HG03521 (cell line): ENCODE results near the gene OAS3.
"Not testable (repeated sequence)": the region's sequence is repeated elsewhere in the genome, so short reads cannot be mapped to it uniquely, and the experiment has no call there.

Source experiments
- ATAC-seq: cut with Tn5 transposase; IDR thresholded peaks from one replicate; pipeline ENCODE4 v1.9.1; 2021; ENCODE audit warnings: mild to moderate bottlenecking, moderate library complexity; ENCODE audit not compliant: unreplicated experiment

OAS3 gene

DNA sequence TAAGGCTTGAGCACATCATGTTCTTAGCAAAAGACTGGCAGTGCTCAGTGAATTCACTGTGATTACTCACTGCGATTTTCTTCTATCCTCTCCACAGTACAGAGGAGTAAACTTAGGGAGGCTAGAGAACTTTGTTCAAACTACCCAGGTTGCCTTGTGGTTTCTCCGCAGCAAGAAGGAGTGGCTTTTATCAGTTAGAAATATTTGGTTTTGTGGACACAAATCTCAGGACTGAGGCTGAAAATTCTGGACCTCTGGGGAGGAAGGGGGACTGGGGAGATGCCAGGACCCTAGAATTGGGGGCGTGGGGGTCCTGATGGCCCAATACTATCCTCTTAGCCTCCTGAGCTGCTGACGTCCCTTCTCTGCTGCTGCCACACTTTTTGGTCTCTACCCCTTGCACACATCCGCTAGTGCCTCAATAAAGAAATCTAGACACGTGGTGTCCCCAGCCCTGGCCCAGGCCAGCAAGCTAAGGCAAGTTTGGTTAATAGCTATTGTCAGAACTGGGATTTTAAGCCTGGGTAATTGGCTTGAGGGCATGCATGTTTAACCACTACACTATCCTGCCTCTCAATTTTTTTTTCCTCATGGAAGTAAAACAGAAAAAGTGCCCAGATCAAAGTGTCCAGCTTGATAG, 40.9 kb downstream of the OAS3 start:
- ATAC-seq: no peak

- ATAC-seq: no peak
These were observed 42.4 kb downstream of the OAS3 start for GRCh38 chr12:112980491-112981158.

- ATAC-seq: no peak
These were observed 47.5 kb downstream of the OAS3 start for GRCh38 chr12:112985642-112986290.

- no peak for ATAC-seq
These were observed 48.1 kb downstream of the OAS3 start for GRCh38 chr12:112986291-112986800.

GRCh38 chr12:112987561-112987960, 49.3 kb downstream of the OAS3 start:
- no peak for ATAC-seq

DNA sequence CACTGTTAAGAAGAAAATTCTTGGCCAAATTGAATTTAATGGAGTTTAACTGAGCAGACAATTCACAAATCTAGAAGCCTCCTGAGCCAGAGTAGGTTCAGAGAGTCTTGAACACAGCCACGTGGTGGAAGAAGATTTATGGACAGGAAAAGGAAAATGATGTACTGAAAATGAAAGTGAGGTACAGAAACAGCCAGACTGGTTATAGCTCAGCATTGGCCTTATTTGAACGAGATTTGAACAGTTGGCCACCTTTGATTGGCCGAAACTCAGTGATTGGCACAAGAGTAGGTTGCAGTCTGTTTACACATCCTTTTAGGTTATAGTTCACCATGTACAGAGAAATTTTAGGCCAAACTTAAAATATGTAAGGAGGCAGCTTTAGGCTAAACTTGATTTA, 50.0 kb downstream of the OAS3 start:
- ATAC-seq: no peak

DNA sequence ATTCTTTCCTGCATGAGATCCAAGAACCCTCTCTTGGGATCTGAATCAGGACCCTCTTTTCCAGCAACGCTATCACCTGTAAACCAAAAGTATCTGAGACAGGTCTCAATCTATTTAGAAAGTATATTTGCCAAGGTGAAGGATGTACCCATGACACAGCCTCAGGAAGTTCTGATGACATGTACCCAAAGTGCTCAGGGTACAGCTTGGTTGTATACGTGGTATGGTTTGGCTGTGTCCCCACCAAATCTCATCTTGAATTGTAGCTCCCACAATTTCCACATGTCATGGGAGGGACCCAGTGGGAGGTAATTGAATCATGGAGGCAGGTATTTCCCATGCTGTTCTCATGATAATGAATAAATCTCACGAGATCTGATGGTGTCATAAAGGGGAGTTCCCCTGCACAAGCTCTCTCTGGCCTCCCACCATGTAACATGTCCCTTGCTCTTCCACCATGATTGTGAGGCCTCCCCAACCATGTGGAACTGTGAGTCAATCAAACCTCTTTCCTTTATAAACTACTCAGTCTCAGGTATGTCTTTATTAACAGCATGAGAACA, 50.6 kb downstream of the OAS3 start:
- not testable (repeated sequence) for ATAC-seq

- no peak for ATAC-seq
These were observed 51.5 kb downstream of the OAS3 start for GRCh38 chr12:112989806-112990205.

DNA sequence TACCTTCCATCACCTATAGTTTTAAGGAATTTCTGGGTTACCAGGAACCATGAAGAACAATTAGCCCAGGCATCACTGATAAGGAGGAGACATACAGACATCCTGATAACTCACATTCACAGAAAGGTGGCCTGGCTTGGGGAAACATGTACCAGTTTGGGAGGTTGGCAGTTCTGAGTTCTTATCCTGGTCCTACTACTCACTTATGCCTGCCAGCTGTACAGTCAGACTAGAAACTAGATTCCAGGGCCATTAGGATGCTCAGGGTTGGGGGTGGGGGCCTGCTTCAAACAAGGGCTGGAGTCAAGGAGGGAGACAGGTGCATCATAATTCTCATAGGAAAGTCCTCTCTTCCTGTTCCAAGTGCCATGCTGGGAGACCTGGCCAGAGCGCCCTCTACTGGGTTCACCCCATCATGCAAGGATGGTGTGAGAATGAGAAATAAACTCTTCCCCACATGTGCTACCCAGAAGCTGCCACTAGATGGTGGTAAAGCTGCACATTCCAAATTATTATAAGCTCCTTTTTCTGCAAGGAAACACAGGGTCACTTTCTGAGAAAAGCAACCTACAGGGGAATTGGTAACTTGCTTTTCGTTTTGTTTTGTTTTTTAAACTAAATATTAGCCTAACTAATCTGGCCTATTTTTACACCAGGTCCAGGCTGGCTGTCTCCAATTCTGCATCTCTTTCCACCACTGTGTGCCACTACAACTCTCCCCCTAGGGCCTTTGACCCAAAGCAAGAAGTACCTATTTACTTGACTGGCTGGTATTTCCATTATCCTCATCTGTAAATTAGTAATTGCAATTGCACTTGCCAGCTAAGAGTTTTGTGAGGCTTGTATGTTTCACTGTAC, 54.5 kb downstream of the OAS3 start:
- ATAC-seq: no peak

DNA sequence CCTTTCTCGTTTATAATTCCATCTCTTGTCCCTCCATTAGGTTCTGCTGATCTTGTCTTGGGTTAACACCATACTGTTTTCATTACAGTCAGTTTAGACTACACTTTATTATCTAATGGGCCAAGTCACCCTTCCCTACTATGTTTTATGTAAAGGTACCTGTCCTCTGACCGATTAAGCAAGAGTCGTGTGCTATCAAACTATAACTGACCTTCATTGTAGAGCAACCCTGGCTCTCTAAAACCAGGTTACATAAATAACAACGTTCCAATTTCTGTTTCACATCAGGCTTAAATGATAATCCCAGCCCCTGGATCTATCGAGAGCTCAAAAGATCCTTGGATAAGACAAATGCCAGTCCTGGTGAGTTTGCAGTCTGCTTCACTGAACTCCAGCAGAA, 56.7 kb downstream of the OAS3 start:
- no peak for ATAC-seq

DNA sequence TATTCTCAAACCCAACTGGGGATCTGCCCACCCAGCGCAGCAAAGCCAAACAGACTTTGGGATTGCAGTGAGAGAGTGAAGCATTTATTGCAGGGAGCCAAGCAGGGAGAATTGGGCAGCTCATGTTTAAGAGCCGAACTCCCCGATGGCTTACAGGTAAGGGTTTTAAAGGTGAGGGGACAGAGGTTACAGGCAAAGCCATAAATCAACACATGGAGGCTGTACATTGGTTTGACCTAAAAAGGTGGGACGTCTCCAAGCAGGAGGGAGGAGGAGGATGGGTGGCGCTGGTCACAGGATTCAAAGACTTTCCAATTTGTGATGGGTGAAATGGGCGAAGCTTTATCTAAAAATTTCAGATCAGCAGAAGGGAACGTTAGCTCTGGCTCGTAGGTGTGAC, 58.2 kb downstream of the OAS3 start:
- ATAC-seq: no peak

GRCh38 chr12:112997506-112997905, 59.2 kb downstream of the OAS3 start:
- no peak for ATAC-seq

DNA sequence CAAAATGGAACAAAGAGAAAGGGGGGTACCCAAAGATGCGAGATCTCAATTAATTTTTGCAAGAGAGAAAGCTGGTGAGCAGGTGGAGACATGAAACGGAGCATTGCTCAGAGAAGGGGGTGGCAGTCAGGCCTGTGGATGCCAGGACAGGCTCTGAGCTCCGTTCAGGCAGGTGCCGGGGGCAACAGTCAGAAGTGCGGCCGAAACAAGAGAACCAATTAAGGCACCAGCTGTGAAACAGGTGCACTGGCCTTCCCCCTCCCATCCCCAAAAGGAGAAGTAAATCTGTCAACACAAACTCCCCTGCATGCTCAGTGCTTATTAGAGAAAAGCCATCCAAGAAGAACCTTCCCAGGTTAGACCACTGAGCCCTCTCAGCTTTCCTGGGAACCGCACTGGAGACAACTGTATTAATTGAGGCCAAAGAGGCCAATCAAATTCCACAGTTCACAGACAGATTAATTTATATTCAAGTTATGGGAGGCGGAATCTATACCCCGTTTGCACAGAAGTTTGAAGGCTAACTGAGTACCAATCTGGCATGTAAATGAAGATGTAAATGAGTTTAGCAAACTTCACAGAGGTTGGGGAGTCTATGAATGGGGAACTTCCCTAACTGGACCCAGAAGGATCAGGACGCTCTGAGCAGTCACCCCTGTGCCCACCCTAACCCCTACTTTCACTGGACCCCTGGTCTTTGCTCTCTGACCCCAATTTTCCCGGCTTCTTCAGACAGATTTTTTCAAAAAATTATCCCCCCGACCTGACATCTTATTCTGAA, 60.9 kb downstream of the OAS3 start:
- ATAC-seq: peak; percentile 88

DNA sequence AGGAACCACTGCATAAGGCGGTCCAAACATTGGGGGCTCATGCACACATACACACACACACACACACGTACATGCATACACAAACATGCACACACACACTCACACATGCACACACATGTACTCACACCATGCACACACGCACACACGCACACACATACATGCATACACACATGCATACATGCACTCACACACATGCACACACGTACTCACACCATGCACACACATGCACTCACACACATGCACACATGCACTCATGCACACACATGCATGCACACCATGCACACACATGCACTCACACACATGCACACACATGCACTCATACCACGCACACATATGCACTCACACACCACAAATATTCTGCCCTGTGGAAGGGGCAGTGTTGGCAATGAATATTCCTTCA, 62.2 kb downstream of the OAS3 start:
- no peak for ATAC-seq

- ATAC-seq: no peak
These were observed 63.9 kb downstream of the OAS3 start for GRCh38 chr12:113002155-113002554.

DNA sequence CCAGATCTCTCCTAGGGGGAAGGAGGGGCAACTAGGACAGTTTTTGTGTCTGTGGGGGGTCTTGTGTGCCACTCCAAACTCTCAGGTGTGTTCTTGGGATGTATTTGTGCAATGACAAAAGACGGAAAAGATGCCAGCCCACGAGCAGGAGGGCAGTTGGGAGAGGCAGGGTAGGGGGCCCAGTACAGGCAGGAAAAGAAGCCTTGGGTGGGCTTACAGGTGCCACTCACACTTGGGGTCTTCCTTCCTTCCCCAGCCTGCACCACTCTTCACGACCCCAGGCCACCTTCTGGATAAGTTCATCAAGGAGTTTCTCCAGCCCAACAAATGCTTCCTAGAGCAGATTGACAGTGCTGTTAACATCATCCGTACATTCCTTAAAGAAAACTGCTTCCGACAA, 64.4 kb downstream of the OAS3 start:
- ATAC-seq: no peak

GRCh38 chr12:113003636-113004035, 65.4 kb downstream of the OAS3 start:
- ATAC-seq: no peak

DNA sequence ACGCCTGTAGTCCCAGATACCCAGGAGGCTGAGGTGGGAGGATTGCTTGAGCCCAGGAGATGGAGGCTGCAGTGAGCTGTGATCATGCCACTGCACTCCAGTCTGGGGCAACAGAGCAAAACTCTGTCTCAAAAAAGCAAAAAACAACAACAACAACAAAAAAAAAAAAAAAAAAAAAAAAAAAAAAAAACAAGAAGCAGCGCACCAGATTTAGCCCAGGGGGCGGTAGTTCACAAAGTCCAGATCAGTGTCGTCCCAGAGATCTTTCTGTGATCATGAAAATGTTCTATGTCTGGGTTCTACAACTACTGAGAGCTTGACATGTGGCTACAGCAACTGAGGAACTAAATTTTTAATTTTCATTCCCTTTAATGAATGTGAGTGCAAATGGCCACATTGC, 67.5 kb downstream of the OAS3 start:
- no peak for ATAC-seq

GRCh38 chr12:113006206-113006605, 67.9 kb downstream of the OAS3 start:
- no peak for ATAC-seq

- ATAC-seq: no peak
These were observed 68.4 kb downstream of the OAS3 start for GRCh38 chr12:113006641-113007040.
